Measurements from ENCODE around the gene SLC2A2. TPM values are rescaled to one million over a fixed set of nuclear protein-coding genes. Genes with fewer than 3 reads are reported as not detected.

The SLC2A2 gene
- total RNA-seq, 4 donors from 2014 or later, result not detected

GRCh38 chr3:171001250-171001893 is 25.1 kb downstream of the SLC2A2 start:
- intact Hi-C loops (cut with DNase I; ENCODE audit: low total_unique reads), result no loop called here
- DNase-seq (ENCODE audit: low spot score in 2 of 2), result no peak
- no peak overlapping the region for H3K4me3 ChIP-seq (ENCODE audit: low read depth, poor library complexity, severe bottlenecking)
- WGBS, 2 donors, result 94 to 95% methylated on average over 1 of the region's 1 CpG
- TF ChIP-seq POLR2A (IDR thresholded peaks at IDR 0.05) (no peak), CTCF (IDR thresholded peaks at IDR 0.05) (no peak)

GRCh38 chr3:171000281-171000680 is 26.2 kb downstream of the SLC2A2 start:
- 68 to 78% methylated on average over 4 of the region's 4 CpGs for WGBS, 2 donors
- no peak for DNase-seq (ENCODE audit: low spot score in 2 of 2)
- intact Hi-C loops (cut with DNase I; ENCODE audit: low total_unique reads), result no loop called here
- no peak for TF ChIP-seq CTCF (IDR thresholded peaks at IDR 0.05)
- TF ChIP-seq POLR2A (IDR thresholded peaks at IDR 0.05), result no peak
- no peak overlapping the region for H3K4me3 ChIP-seq (ENCODE audit: low read depth, poor library complexity, severe bottlenecking)

- intact Hi-C loops (cut with DNase I; ENCODE audit: low total_unique reads), result no loop called here
- no peak for TF ChIP-seq CTCF (IDR thresholded peaks at IDR 0.05)
- no peak for TF ChIP-seq POLR2A (IDR thresholded peaks at IDR 0.05)
- no peak for DNase-seq (ENCODE audit: low spot score in 2 of 2)
These were observed 26.7 kb downstream of the SLC2A2 start for GRCh38 chr3:170999737-171000242.

GRCh38 chr3:170997961-170998913 is 28.3 kb downstream of the SLC2A2 start:
- no peak overlapping the region for H3K4me3 ChIP-seq (ENCODE audit: low read depth, poor library complexity, severe bottlenecking)
- intact Hi-C loops (cut with DNase I; ENCODE audit: low total_unique reads), result no loop called here
- 62 to 71% methylated on average over 5 of the region's 5 CpGs for WGBS, 2 donors

More at GRCh38 chr3:170999737-171000242, 26.7 kb downstream of the SLC2A2 start:
- H3K4me3 ChIP-seq (ENCODE audit: low read depth, poor library complexity, severe bottlenecking), result no peak overlapping the region
- 30 to 38% methylated on average over 2 of the region's 2 CpGs for WGBS, 2 donors

GRCh38 chr3:170992854-170993253 is 33.7 kb downstream of the SLC2A2 start:
- 52 to 87% methylated on average over 2 of the region's 2 CpGs for WGBS, 2 donors
- no peak for DNase-seq (ENCODE audit: low spot score in 2 of 2)
- intact Hi-C loops (cut with DNase I; ENCODE audit: low total_unique reads), result no loop called here
- no peak for TF ChIP-seq CTCF (IDR thresholded peaks at IDR 0.05)
- no peak for TF ChIP-seq POLR2A (IDR thresholded peaks at IDR 0.05)
- no peak overlapping the region for H3K4me3 ChIP-seq (ENCODE audit: low read depth, poor library complexity, severe bottlenecking)

More at GRCh38 chr3:170997961-170998913, 28.3 kb downstream of the SLC2A2 start:
- no peak for TF ChIP-seq CTCF (IDR thresholded peaks at IDR 0.05)
- TF ChIP-seq POLR2A (IDR thresholded peaks at IDR 0.05), result no peak
- DNase-seq (ENCODE audit: low spot score in 2 of 2), result no peak
